HG02870 (cell line): ENCODE results near the gene NREP.

ENCODE experiments used
- ATAC-seq: cut with Tn5 transposase; IDR thresholded peaks from one replicate; pipeline ENCODE4 v1.9.1; 2021; ENCODE audit warnings: mild to moderate bottlenecking, moderate library complexity; ENCODE audit not compliant: unreplicated experiment

Gene NREP

DNA sequence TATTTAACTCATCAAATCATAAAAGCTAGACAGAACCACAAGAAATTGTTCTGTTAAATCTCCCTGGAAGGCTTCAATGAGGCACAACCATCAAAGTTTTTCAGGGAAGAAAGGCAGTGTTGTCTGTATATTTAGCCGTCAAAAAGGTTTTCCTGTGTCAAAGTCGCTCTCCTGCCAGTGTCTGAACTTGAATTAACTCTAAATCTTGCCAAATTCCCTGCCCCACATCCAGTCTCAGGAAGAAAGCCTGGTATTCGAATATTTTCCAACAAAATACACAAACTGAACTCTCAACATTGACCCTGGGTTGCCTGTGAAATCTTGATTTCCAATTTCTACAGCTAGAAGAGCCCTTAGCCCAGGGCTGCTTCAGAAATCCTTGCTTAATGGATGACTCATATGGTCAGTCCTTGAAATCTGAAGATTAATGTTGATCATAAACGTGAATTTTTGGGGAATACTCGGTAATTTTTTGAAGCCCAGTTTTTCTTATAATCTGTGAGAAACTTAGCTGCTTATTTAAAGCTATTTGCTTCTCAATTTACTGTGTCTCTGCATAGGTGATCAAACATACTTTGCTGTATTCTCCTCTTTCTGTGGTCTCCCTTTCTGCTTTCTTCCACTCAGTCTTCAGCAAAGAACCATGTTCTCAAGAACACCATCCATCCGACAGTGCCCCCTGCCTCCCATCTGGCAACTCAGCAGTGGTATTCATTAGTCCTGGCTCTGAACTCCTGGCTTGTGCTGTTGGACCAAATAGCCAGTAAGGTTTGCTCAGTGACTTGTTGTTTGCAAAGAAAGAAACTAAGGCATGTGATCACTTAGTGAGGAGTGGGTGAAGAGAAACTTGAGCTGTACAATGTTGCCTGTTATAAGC, 58.9 kb downstream of the NREP start:
- ATAC-seq = no peak

DNA sequence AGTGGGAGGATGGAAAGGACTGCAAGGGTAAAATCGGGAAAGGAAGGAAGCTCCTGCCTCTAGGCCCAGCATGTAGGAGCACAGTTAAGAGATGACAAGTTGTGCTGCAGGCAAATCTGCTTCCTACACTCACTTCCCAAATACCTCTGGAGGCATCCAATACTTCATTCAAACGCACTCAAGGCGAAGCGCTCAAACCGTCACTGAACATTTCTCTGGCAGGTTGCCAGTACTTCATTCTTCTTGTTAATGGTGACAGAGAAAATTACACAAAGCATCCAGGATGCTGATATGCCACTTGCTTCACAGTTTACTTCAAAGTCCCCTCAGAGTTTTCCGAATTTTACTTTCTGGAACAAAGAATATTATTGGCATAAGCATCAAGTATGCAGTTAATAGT, 59.8 kb downstream of the NREP start:
- ATAC-seq = no peak

DNA sequence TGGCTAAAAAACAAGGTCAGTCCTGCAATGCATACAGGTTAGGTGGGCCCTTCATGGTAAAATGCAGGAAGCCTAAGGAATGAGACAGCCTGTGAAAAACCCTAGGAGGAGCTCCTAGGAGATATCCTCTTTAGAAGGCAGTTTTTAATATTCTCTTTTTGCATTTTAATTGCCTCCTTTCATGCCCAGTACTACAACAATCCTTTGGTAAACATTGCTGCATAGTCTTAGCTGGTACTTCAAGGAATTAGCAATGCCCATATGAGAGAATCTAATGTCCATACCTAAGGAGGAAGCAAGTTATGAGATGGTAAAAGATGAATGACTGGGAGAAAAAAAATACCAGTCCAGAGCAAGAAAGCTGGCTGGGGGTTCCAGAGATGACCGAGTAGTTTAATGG, 61.0 kb downstream of the NREP start:
- ATAC-seq = no peak

DNA sequence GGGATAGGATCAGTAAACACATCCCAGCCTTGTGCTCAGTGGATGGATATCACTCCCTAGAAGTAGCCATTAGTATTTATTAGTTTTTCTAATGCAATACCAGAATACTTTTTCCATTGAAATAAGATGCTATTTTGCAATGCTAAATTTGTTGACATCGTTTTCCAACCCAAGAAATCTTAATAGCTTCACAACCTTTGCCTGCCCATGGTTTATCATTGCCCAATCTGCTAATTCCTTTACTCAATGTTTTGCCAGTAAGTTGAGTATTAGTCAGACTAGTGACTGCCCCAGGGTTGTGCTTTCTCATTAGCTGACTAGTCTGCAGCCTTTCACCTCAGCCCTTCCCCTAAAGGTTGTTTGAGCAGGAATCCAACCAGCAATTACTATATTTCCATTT, 62.9 kb downstream of the NREP start:
- ATAC-seq = no peak

DNA sequence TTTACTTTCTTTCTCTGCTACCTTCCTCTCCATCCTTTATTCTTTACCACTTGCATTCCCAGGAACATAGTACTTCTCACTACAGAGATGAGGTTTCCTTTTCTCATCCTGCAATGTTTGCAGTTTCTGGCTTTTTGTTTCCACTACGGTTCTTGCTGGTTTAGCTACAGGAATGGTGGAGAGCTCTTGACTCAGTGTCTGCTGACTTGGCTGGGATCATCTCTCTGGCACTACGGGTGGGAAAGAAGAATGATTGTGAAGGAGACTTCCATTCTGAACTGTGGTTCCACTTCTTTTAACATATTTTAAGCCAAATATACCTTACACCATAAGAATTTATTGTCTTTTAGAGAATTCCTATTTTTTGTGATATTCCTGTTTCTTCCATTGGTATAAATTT, 65.1 kb downstream of the NREP start:
- ATAC-seq = no peak

DNA sequence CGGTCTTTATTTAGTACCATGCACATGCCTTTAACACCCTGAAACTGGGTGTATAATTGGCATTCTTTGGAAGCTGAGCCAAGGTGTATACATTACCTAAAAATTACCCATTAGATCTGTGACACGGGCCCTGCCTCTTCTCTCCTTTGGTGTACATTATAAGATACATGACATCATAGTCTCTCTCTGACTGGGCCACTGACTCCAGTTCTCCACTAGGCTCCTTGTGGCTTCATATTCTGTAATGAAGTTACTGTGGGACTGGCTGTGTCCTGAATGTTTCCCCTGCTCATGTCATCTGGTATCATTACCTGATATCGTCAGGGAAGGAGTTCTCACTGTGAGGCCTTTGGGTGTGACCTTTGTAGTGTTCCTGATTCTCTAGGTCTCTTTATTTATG, 65.5 kb downstream of the NREP start:
- ATAC-seq = no peak

DNA sequence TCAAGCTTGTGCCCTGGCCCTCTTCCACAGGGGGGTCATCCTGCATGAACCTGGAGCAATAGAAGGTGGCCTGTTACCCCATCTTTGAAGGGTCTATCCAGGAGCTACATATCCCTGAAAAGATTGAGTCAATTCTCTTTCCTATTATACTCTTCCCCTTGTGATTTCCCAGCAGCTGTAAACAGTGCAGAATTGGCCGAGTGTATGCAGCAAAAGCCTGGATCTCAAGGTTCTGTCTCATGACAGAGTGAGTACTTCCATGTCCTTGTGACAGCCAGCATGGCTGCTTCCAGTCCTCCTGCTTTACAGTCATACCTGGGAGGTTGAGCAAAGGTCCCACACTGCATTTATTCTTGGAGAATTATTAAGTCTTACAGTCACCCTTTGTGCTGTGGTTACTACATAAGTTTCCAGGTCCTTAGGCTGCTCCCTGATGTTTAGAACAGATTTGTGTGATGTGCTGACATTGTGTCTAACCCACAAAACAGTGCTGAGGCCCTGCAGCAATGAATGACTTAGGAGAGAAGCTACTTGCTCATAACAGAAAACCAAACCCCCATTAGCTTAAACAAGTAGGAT, 67.5 kb downstream of the NREP start:
- ATAC-seq = no peak

DNA sequence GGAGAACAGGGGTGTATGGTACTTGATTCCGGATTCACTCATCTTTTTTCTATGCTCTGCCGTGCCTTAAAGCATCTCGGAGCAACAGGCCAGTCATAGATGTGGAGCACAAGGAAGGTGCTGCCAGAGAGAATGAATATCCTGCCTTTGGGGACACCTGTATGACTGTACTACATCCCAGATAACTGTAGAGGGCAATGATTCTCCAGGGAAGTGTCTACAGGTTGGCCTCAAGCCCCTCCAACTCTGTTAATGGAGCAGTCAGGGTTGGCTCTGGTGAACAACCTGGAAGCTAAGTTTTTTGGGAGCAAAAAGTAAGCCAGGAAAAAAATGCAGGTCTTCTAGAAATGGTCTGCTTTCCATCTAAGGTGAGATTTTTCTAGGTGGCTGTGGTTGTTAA, 71.0 kb downstream of the NREP start:
- ATAC-seq = no peak

DNA sequence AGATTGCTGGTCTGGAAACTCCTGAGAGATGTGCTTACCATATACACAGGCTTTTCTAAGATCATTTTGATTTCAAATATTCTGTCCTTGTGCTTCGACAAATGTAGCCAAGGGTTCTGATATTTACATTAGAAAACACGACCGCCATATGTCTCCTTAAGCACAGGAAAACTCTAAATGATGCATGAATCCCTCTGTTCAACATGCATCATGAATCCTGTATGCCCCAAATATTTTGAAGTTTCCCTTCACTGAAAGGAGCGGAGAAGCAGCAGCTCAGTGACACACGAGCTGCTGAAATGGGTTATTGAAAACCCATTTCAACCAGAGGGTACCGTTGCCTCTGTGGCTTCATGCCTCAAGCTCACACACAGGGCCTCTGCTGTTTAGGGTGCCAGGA, 74.4 kb downstream of the NREP start:
- no peak for ATAC-seq

DNA sequence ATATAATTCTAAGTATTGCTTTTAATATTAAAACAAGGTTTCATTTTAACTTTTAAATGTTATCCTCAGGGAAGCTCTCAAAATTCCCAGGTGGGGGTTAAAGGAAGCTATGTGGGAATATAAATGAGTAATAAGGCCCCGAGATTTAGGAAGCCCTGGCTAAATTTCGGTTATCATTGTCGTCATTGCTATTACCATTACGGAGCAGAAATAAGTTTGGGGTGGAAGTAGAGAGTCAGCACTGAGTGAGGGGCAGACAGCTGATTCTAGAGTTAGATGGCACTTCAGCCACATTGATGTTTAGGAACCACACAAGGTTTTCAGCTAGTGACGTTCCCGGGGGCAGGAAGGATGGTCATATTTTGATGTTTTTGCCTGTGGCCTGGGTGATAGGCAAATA, 74.9 kb downstream of the NREP start:
- ATAC-seq = no peak

DNA sequence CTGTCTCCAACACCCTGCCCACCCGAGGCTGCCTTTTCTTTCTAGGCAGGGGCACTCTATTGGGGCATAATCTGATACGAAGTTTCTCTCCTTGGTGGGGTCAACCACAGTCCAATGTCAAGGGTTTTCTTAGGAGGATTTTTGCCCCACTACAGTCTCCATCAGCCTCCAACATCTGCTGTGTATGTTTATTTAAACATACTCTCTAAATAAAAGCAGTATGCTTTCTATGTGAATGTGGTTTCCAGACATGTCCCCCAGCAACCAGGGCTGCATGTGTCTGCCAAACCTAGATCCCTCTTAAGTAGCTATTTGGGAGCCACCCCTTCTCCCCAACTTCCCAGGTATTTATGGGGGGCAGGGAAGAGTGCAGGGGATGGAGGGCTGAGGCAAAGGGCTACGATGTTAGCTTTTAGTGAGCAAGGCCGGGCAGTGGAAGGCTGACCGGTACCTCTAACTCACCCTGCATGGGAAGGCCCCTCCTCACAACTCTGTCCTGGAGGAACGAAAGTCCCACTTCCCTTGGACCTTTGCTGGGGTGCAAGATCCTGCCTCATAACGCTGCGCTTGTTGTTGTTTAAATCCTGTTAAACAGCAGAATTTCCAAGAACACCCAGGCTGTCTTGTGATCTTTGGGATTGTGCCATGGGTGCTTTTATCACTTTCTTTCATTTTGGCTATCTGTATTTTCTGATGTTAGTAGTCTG, 75.4 kb downstream of the NREP start:
- ATAC-seq = no peak

DNA sequence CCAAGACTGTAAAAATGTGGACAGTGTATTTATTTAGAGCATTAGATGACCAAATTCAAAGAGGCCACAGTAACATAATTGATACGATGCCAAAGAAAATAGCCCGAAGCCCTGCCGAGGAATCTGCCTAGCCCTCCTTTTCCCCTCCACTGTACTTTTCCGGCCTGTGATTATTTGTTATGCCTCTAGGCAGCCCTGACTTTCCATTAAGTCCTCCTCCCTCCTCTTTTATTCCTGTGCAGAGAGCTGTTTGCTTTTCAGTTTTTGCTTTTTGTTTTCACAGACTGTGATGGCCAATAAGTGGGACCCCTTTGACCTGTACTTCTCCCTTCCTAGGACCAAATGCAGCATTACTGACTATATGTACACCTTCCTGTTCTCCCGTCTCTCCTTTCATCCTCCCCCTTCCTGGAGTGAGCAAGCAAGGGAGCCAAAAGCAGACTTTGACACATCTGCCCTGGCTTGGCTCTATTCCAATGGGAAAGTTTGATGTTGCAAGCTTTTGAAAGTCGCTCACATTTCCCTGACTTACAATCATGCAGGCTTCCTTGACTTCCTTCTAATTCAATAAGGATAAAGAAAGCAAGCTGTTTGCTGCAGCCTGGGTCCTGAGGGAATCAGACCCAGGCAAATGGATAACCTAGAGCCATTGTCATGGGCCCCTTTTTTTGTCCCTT, 76.1 kb downstream of the NREP start:
- ATAC-seq = no peak

DNA sequence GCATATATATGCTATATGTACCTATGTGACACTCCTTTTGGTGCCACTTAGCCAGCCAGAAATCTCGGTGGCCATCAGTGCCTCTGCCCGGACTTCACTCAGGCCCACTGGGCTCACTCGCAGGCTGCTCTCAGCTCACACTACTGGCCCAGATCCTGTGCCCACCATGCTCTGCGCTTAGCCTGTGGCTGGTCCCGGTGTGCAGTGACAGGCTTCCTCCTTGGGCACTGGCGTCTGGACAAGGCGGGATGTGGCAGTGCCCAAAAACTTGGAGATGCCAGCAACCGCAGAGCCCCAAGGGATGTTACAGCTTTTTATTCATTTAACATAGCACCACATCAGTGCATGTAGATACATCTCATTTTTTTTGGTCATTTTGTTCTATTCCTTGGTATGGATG, 77.4 kb downstream of the NREP start:
- no peak for ATAC-seq
